OCI-LY3 (cell line): ENCODE data around the gene ZNF22.

Experiments used
- H2AFZ ChIP-seq: fragments of 200-600, 300-600 bp; shearing (Covaris generic); 2 replicates; pipeline ENCODE4 v1.6.0; 2014; ENCODE audit warnings: antibody characterized with exemption, low read depth, low read length
- H3K27ac ChIP-seq: fragments of 200-600, 300-600 bp; sonication (generic); 2 replicates; pipeline ENCODE4 v1.5.1; 2014; ENCODE audit warnings: mild to moderate bottlenecking, low read length, moderate library complexity, mixed read lengths
- H3K27me3 ChIP-seq: fragments of 200-600, 300-600 bp; sonication (generic); 2 replicates; pipeline ENCODE4 v1.6.1; 2014; ENCODE audit warnings: low read depth, low read length, mixed read lengths
- H3K36me3 ChIP-seq: fragments of 200-600, 300-600 bp; sonication (generic); replicated peaks from 2 replicates; pipeline ENCODE3; 2014; ENCODE audit warnings: low read depth, low read length, mixed read lengths
- H3K4me1 ChIP-seq: fragments of 300-600, 200-600 bp; sonication (generic); 2 replicates; pipeline ENCODE4 v1.6.1; 2014; ENCODE audit warnings: low read length, mixed read lengths
- H3K4me2 ChIP-seq: fragments of 200-600, 300-600 bp; sonication (generic); 2 replicates; pipeline ENCODE4 v1.6.1; 2014; ENCODE audit warnings: low read length, mixed read lengths
- H3K4me3 ChIP-seq: fragments of 300-600, 200-600 bp; sonication (generic); 2 replicates; pipeline ENCODE4 v1.5.1; 2014; ENCODE audit warnings: antibody characterized with exemption, mild to moderate bottlenecking, low read length, moderate library complexity
- H3K79me2 ChIP-seq: fragments of 300-600, 200-600 bp; shearing (Covaris generic); 2 replicates; pipeline ENCODE4 v1.6.1; 2014; ENCODE audit warnings: mild to moderate bottlenecking, low read length, mixed read lengths
- H3K9ac ChIP-seq: fragments of 300-600, 200-600 bp; shearing (Covaris generic); 2 replicates; pipeline ENCODE4 v1.6.0; 2014; ENCODE audit warnings: mild to moderate bottlenecking, low read length, moderate library complexity
- H3K9me3 ChIP-seq: fragments of 200-600, 300-600 bp; shearing (Covaris generic); 2 replicates; pipeline ENCODE4 v1.6.1; 2014; ENCODE audit warnings: low read length, mixed read lengths; ENCODE audit not compliant: insufficient read depth
- H4K20me1 ChIP-seq: fragments of 200-600, 300-600 bp; sonication (generic); 2 replicates; pipeline ENCODE4 v1.6.1; 2016; ENCODE audit warnings: low read length, mixed read lengths; ENCODE audit not compliant: insufficient read depth
- EZH2phosphoT487 ChIP-seq: fragments of 200-600 bp; shearing (Covaris generic); IDR thresholded peaks from 2 replicates; pipeline ENCODE4 v1.6.1; 2018; ENCODE audit warnings: antibody characterized with exemption, mixed run types, low read depth
- TF ChIP-seq, protein P1 (sequence below): fragments of 200-600, 300-600 bp; sonication (generic); IDR thresholded peaks from 2 replicates; pipeline ENCODE4 v1.5.1; 2014; ENCODE audit warnings: antibody characterized with exemption, low read length, low read depth

ZNF22 gene

GRCh38 chr10:44977287-44978212 is 23.2 kb upstream of the ZNF22 start:
- Histone ChIP-seq H4K20me1 (no peaks in the 10 kb centered on the region), H3K4me2 (peak overlapping the region; percentile 77), H3K4me3 (peak overlapping the region; percentile 65), H3K27me3 (no peaks in the 10 kb centered on the region), H2AFZ (no peak overlapping the region), H3K9me3 (no peaks in the 10 kb centered on the region), H3K4me1 (peaks cover 67% of the 10 kb centered on the region), H3K79me2 (no peaks in the 10 kb centered on the region), H3K27ac (no peak overlapping the region), H3K36me3 (no peaks in the 10 kb centered on the region), H3K9ac (peak overlapping the region; percentile 47; the same call in 1 of the 2 replicates)
- TF ChIP-seq, protein P1, sequence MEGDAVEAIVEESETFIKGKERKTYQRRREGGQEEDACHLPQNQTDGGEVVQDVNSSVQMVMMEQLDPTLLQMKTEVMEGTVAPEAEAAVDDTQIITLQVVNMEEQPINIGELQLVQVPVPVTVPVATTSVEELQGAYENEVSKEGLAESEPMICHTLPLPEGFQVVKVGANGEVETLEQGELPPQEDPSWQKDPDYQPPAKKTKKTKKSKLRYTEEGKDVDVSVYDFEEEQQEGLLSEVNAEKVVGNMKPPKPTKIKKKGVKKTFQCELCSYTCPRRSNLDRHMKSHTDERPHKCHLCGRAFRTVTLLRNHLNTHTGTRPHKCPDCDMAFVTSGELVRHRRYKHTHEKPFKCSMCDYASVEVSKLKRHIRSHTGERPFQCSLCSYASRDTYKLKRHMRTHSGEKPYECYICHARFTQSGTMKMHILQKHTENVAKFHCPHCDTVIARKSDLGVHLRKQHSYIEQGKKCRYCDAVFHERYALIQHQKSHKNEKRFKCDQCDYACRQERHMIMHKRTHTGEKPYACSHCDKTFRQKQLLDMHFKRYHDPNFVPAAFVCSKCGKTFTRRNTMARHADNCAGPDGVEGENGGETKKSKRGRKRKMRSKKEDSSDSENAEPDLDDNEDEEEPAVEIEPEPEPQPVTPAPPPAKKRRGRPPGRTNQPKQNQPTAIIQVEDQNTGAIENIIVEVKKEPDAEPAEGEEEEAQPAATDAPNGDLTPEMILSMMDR, result no peak
- no peak for TF ChIP-seq EZH2phosphoT487

GRCh38 chr10:44978213-44978569 is 22.5 kb upstream of the ZNF22 start:
- Histone ChIP-seq H3K4me3 (peak overlapping the region; percentile 65), H3K4me1 (peaks cover 63% of the 10 kb centered on the region), H3K36me3 (no peaks in the 10 kb centered on the region), H2AFZ (no peak overlapping the region), H3K9me3 (no peaks in the 10 kb centered on the region), H3K79me2 (no peaks in the 10 kb centered on the region), H3K27ac (peak overlapping the region; percentile 23; the same call in 1 of the 2 replicates), H3K27me3 (no peaks in the 10 kb centered on the region), H3K4me2 (peak overlapping the region; percentile 77), H4K20me1 (no peaks in the 10 kb centered on the region), H3K9ac (peak overlapping the region; percentile 47)
- TF ChIP-seq, protein P1, result no peak
- TF ChIP-seq EZH2phosphoT487, result no peak

DNA sequence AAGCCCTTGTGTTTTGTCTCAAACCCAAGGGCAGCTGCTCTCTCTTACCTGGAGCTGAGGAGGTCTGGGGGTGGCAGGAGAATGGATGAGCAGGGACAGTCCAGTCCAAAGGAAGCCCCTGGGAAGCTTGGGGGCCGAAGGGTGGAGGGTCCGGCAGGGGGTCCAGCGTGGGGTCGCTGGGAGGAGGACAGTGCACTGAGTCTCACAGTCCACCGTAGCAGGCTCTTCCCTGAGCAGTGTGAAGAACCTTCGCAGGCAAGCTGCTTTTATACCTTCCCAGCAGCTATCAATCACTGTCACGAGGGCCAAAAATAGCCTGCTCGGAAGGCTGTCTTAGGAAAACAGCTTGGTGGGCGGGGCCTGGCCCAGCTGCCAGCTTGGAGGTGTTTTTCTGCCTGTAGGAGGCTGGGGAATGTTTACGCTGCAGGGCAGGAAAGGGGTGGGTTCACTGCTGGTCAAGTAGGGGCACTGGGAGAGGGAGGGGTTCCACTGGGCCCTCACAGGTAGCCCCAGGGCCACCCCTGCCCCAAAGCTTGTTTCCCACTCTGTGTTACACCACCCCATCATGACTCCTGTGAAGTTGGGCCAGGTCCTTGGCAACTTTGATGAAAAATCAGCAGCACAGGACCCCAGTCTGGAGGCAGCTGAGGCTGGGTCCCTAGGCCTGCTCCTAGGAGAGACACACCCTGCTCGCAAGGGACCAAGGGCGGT is 22.0 kb upstream of the ZNF22 start, which contains the start of gene DEPP1:
DEPP1 (minus strand) TSS at position 240 of the 711 bp plus-strand sequence. CDS start 779 bp downstream, outside the sequence.
- no peaks in the 10 kb centered on the region for H3K79me2 ChIP-seq
- H3K9ac ChIP-seq, result peak within 1 kb of the TSS; percentile 47

More for the DNA sequence above, 22.0 kb upstream of the ZNF22 start, which contains the start of gene DEPP1:
- Histone ChIP-seq H3K27ac (peak within 1 kb of the TSS; percentile 35), H3K36me3 (no peaks in the 10 kb centered on the region), H2AFZ (no peak within 1 kb of the TSS), H3K4me1 (peaks cover 57% of the 10 kb centered on the region), H3K4me2 (peak within 1 kb of the TSS; percentile 77), H3K27me3 (no peaks in the 10 kb centered on the region), H3K4me3 (peak within 1 kb of the TSS; percentile 65), H3K9me3 (no peaks in the 10 kb centered on the region), H4K20me1 (no peaks in the 10 kb centered on the region)
- TF ChIP-seq EZH2phosphoT487, result no peak
- TF ChIP-seq, protein P1, result no peak
